HG02588 (cell line): ENCODE measurements around the gene SGCB.
"Not testable (repeated sequence)": the region's sequence is repeated elsewhere in the genome, so short reads cannot be mapped to it uniquely, and the experiment has no call there.

ENCODE experiments used
- ATAC-seq: cut with Tn5 transposase; IDR thresholded peaks from one replicate; pipeline ENCODE4 v1.9.1; 2021; ENCODE audit warnings: mild to moderate bottlenecking, moderate library complexity; ENCODE audit not compliant: unreplicated experiment

SGCB gene, protein sequence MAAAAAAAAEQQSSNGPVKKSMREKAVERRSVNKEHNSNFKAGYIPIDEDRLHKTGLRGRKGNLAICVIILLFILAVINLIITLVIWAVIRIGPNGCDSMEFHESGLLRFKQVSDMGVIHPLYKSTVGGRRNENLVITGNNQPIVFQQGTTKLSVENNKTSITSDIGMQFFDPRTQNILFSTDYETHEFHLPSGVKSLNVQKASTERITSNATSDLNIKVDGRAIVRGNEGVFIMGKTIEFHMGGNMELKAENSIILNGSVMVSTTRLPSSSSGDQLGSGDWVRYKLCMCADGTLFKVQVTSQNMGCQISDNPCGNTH

DNA sequence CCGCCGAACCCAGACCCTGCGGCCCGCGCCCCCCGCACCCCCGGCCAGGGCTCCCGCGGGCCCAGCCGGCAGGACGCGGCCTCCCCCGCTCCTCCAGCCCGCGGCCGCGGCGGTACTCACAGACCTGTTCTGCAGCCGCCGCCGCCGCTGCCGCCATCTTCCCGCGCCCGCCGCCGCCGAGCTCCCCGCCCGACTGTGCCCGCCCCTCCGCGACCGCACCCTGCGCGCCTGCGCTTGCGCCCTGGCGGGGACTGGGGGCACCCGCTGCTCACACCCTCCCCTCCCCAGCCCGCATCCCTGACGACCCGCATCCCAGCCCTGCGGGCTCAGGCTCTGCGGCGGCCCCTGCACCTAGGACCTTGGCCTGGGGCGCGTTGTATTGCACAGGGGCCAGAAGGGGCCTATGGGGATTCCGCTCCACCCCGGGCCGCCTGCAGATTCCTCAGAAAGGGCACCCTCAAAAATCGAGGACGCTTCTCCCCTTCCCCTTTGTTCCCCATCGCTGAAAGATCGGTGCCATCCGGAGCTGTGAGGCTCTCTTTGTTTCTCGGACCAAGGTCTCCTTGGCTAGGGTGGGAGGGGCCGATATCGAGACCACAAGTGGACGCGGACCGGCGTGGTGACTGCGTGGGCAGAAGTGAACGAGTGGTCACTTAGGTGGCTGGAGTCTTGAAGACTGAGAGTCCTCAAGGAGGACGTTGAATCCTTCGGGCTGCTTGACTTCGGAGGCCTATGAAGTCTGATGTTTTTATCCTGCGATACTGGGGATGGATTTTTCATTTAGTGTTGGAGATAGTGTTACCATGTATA lies at the start of gene SGCB:
Gene SGCB, minus strand, starts transcription at position 197 of the 810 bp plus-strand sequence. Its CDS starts 40 bp downstream, at position 157.
- peak; percentile 94 for ATAC-seq

DNA sequence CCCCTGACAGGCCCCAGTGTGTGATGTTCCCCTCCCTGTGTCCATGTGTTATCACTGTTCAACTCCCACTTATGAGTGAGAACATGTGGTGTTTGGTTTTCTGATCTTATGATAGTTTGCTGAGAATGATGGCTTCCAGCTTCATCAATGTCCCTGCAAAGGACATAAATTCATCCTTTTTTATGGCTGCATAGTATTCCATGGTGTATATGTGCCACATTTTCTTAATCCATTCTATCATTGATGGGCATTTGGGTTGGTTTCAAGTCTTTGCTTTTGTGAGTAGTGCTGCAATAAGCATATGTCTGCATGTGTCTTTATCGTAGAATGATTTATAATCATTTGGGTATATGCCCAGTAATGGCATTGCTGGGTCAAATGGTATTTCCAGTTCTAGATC lies 48.3 kb upstream of the SGCB start:
- ATAC-seq = not testable (repeated sequence)

DNA sequence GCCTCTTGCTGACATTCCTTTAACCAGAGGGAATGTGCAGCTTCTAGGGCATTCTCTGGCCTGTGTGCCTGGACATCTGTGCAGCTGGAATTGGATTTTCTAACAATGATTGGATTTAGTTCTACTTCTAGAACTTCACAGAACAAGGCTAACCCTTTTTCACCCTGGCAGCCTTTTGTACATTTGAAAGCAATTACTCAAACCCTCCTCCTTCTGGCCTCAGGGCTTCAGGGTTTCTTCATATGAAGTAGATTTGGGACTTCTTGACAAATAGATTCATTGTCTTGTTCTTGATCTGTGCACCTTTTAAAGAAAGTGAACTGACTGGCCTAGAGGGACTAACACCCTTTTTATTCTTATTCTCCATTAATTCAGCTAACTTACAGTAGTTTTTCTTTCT lies 43.1 kb upstream of the SGCB start:
- no peak for ATAC-seq

DNA sequence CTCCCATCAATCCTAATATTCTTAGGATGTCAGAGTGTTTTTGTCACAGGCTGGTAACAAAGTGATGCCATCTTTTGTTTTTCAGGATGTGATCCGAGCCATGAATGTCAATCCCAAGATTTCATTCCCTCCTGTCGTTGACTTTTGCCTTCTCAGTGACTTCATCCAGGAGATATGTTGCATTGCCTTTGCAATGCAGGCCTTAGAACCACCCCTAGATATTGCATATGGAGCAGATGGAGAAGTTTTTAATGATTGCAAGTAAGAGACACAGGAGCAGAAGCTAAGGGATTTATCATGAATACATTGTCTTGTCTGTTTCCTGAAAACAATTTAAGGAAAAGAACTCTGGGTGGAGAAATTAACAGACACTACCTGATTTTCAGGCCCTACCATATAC lies 41.6 kb upstream of the SGCB start:
- no peak for ATAC-seq

DNA sequence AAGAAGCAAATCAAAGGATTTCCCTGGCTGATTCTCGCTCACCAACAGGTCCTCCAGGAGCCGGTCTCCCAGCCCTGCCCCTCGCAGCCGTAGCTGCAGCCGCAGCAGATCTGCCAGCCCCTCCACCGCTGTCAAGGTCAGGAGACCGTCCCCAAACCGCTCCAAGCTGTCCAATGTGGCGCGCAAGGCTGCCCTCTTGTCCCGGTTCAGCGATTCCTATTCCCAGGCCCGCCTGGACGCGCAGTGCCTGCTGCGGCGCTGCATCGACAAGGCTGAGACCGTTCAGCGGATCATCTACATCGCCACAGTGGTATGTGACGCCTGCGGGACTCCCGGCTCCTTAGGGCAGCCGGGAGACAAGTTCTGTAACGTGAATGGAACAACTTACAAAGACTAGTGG lies 38.6 kb upstream of the SGCB start:
- ATAC-seq = no peak

DNA sequence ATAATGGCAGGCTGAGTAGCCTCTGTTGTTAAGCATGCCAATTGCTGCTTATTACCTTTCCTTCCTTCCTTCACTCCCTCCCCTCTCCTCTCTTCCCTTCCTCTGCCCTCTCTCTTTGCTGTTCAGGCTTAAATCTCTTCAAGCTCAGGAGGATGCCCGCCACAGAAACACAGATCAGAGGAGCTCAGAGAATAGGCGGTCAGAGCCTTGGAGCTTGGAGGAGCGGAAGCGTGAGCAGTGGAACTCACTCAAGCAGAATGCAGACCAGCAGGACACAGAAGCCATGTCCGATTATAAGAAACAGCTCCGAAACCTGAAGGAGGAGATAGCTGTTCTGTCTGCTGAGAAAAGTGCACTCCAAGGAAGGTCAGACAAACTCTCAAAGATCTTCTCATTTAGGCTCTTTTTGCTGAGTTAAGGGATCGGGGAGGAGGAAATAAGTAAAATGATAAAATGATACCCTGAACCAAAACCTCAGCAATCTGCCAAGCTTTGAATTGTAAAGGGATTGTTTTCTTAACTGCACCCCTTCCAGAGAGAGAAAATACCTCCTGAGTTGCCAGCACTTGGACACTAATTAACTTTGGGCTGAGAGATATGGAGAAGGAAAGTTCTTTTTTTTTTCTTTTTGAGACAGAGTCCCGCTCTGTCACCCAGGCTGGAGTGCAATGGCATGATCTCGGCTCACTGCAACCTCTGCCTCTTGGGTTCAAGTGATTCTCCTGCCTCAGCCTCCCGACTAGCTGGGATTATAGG lies 33.9 kb upstream of the SGCB start:
- ATAC-seq = no peak

DNA sequence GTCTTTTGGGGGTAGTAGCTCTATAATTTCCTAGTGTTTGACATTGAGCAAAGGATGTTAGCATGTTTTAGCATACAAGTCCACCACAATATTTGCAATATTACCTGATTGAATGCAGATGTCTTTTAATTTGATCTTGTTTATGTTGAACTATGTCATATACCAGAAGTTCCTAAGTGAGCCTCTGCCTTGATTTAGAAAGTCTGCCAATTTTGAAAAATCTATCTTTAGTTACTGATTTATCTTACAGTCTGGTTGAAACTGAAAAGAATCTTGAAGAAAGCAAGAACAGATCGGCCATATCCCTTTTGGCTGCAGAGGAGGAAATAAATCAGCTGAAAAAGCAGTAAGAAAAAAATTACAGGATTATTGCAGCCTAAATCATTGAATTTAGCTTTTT lies 31.5 kb upstream of the SGCB start:
- no peak for ATAC-seq

DNA sequence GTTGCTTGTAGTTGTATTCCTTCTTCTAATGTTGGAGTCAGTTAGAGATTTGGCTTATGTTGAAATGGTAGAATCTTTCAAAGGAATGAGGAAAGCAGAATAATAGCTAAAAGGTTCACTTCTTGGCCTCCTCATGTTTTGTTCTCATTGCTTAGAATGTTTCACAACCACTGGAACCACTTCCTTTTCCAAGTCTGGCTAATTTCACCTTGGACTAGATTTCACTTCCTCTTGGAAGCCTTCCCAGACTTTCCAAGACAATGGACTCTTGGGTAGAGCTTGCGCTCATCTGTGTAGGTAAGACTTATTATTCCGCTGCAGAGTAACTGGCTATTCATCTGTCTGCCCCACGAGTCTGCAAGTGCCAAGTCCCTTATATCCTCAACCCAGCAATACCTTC lies 21.3 kb upstream of the SGCB start:
- no peak for ATAC-seq

DNA sequence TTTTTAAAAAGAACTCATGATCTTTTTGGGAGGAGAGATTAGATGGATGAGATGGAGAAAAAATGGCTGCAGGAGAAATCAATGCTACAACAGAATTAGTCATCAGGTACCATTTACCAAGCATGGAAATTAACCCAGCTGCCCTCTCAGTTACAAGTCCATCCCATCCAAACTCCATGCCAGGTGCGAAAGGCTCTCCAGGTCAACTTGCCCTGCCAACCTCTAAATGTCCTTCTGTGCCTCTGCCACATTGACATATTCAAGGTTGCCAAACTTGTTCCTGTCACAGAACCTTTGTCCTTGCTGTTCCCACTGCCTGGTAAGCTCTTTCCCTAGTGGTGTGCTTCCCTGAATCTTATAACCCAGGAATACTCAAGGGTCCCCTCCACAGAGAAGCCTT lies 20.2 kb upstream of the SGCB start:
- ATAC-seq = no peak

DNA sequence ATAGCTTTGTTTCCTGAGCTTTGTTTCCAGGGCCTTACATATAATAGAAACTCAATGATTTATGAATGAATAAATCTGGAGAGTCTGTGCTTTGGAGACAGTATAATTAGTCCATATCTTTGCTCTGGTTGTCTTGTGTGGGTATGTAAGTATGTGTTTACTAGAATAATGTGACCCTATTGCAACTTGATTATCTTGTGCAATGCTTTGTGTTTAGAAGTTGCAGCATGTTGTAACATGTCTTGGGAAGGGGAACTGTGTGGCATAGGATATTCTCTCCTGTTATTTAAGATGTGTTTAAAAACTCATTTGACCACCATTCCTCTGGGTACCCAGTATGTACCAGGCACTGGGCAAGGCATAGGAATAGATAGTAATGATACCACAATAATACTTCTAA lies 19.1 kb upstream of the SGCB start:
- no peak for ATAC-seq

DNA sequence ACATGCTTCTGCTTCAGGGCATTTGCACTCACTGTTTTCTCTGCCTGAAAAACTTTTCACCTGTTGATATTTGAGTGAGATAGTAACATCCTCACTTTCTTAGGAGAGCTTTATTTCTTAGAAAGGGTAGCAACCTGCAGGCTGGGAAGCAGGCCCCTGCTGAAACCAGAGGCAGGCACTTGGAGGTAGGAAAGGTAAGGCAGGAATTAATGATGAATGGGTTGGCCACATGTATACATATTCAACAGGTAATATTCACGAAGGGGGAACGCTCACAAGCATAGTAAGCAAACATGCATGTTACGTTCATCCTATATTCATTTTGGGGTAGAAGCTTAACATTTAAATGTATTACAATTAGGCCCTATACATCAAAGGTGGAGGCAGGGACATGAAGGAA lies 16.2 kb upstream of the SGCB start:
- ATAC-seq = no peak

DNA sequence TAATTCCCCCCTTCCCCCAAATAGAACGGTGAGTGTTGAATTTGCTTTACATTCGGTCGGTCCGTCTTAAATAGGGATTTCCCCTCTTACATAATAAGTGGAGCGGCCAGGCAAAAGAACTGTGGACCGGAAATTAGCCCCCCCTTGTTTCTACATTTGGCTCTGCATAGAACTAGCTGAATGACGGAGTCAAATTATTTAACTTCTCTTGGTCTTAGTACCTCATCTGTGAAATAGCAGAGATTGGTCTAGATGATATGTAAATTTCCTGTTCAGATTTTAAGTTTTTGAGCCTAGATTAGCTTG lies 14.3 kb upstream of the SGCB start:
- peak; percentile 57 for ATAC-seq

DNA sequence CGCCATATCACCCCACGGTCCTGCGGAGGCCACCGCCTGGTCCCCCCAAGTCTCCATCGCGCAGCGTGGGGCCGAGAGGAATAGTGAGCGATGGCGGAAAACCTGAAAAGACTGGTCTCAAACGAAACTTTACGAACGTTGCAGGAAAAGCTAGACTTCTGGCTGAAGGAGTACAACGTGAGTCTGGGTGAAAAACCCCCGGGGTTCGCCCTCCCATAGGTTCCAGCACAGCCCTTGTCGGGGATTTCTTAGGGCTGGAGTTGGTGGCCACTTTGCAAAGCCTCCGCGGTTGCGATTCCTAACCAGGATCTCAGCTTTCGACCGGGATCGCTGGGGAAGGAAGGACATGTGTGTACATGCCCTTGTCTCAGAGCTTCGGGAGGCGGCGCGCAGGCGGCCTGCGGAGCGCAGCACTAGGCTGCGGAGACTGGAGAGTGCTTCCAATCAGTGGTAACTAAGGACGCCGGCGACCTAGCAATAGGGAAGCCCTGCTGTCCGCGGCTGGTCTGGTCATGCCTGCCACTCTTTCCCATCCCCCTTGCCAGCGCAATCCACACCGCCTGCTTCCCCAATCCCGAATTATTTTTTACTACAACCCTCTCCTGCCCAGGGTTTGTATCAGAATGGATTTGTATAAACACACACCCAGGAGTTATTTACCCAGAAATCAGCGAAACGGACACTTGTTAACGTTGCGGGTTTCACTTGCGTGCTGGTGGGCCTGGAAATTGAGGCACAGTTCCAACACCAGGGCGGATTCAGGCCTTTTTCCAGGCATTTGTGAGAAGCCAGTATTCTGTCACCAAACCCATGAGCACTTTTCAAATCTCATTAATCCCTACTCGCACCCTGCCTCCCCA lies 13.7 kb upstream of the SGCB start:
- peak; percentile 67 for ATAC-seq

DNA sequence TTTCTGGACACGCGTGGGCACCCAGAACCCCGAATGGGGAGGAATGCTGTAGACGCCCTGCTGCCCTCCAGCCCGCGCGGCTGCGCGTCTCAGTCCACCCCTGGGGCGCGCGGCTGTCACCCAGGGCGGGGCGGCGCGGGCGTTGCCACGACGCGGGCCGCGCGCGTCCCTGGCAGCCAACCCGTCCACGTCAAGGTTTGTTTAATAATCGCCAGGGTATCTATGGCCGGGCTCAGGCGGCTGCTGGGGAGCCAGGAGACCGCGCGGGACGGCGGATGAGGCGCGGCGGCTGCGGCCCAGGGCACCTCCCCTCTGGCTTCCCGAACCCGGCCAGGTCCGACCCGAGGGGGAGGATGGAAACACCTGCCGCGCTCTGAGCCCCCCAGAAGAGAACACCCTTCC lies 13.1 kb upstream of the SGCB start, which contains the start of gene SPATA18:
Gene SPATA18, plus strand, starts transcription at position 92 of the 402 bp plus-strand sequence. CDS start 401 bp downstream, outside the sequence.
- ATAC-seq = peak; percentile 51

DNA sequence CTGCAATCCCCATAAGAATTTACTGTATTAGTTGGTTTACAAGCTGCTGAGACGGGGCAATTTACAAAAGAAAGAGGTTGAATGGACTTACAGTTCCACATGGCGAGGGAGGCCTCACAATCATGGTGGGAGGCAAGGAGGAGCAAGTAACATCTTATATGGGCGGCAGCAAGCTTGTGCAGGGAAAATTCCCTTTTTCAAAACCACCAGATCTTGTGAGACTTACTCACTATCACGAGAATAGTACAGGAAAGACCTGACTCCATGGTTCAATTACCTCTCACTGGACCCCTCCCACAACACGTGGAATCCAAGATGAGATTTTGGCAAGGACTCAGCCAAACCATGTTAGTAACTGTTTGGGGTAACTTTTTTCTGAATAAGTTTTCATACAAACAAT lies 11.2 kb upstream of the SGCB start:
- ATAC-seq = no peak

DNA sequence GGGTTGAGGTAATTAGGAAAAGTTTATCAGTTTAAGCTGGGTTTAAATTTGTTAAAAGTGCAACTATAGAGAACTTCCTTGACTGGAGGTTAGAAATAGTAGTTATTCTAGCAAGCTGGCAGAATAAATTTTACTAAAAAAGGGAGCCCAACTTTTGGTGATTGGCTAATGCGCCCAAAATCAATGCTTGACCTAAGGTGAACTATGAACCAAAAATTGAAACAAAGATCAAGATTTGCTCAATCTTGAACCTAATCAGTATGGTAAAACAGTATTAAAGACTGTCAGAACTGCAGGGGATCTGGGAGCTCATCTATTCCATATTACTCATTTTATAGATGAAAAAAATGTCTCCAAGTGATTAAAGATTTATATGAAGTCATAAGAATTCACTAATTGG lies 6.9 kb upstream of the SGCB start:
- no peak for ATAC-seq

DNA sequence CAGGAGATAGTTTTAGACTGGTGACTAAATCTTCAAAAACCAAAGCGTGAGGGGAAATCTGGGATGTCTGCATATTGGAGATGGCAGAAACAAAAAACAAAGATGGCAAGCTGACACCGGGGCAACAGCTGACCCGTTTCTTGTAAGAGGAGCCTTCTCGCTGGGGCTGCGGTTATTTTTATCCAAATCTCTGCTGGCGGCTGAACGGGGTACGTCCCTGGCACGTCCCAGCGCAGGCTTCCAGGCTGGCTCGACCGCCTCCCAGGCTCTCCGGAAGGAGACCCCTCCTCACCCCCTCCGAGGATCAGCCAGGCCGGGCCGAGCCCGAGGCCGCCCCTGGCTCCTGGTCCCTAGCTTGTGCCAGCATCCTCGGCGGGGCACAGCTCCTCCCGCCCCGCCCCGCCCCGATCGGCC lies 403 bp downstream of the SGCB start:
- peak; percentile 55 for ATAC-seq

DNA sequence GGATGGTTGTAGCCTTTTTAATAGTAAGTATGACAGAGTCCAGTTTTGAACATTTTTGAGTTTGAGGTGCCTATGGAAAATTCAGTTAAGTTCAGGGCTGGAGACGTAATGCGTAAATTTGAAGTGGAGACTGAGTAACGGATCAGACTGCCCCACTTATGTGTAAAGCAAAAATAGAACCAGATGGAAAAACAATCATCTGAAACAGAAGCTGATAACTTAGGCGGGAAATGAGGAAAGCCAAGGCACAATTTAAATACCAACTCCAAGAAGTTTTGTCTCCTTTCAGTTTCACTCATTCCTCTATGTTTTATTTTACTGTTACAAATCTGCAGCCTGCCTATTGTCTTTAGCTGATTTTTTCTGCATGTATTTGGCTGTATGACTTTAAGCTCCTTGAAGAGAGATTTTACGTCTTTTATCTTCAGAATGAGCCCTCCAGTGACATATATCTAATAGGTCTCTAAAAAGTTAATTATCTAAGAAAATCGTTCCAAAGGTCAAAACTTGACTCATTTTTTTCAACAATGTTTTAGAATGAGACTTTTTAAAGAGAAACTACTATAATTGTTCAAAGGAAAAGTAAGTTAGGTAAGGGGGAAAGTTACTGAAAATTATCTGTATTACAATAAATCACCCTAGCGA lies 1.1 kb downstream of the SGCB start:
- no peak for ATAC-seq

DNA sequence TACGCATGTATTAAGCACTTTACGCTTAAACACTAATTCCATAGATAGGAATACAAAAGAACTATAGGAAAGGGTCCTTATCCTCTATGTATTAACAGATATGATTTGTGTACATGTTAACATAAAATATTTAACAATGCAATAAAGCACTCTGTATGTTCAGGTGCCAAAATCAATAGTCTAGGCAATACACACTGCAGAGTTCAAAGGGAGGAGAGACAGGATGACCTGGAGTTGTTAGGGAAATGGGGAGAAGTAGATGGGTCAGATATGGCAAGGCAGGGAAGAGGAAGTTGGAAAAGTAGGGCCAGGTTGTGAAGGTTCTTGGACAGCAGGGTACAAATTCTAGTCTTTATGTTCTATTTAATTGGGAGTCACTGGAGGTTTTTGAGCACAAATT lies 2.9 kb downstream of the SGCB start:
- no peak for ATAC-seq

DNA sequence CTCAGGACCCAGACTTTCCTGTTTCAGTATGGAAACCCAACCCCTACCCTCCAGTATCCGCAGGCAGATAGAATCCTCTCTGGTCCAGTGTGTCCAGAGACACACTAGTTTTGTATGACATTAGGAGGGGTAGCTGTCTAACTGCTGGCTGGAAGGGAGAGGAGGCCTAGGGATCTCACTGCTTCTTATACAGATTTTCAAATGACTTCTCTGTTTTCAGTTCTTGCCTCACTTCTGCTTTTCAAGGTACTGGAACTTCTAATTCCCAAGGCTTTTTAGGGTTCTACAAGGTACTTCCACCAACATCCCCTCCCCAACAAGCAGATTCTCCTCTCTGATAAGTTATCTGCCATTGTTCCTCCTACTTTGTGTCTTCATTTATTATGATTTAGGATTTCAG lies 6.1 kb downstream of the SGCB start:
- ATAC-seq = no peak
